HT-29 (cell line): ENCODE results near the gene JAG2. TPM values are rescaled to one million over a fixed set of nuclear protein-coding genes. Genes with fewer than 3 reads are reported as not detected.

Source experiments
- DNase-seq: peaks from one replicate; pipeline ENCODE4 v3.0.0-alpha.2; 2015; ENCODE audit warnings: low spot score
- total RNA-seq: library from RNA; depleted of rRNA; stranded (reverse); fragments of >200 nt; shearing (Covaris generic); gene quantifications from 2 replicates; pipeline ENCODE4 v1.2.3, GENCODE V29; 2014

JAG2 gene
- total RNA-seq, 1 experiment from 2014 or later, result 16.0 TPM

DNA sequence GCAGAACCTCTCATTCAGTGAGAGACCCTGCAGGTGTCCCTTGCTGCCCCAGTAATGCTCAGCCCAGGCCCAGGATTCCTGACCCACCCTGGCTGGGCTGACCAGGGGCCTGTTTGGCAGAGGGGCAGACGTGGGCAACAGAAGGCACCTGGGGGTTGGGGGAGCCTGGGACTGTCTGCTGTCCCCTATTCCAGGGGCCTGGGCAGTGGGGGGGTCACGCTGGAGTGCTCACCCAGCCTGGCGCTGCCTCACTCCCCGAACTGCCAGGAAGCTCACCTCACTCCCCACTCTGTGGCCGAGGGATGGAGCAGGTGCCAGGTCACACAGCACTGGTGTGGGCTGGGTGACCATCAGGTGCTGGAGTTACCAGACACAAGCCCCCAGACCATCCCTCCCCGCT is 35.1 kb upstream of the JAG2 start:
- DNase-seq, result no peak

GRCh38 chr14:105203057-105203531 is 34.5 kb upstream of the JAG2 start:
- peak; percentile 66 for DNase-seq

GRCh38 chr14:105201925-105202513 is 33.4 kb upstream of the JAG2 start:
- DNase-seq, result no peak

DNA sequence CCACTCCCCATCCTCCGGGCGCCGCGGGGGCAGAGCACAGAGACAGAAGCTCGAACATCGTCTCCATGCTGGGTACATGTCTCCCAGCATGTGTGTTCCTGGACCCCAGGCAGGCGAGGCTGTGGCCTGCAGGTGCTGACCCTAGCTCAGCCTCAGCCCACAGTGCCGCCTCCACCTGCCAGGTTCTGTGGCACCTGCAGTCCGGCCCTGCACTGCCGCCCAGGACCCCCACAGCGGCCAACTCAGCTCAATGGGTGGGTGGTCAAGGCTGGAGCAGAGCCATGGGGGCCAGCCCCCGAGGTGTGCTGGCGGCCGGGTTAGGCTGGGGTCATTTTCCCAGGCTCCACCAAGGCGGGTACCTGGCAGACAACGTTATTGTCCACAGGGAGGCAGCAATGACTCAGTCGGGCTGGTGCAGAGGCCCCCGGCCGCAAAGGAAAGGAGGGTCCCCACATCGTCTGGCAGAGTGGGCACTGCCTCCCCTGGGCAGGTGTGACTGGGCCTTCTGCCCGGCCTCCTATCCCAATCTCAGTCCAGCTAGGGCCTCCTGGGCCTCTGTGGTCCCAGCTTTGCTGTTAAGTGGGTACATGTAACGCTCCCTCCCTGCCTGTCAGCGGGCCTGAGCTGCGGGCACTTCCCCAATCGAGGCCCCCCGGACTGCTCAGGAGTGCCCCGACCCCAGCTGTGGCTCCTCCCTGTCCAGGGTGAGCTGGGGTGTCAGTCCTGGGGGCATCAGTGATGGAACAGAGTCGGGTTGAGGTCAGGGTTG is 32.8 kb upstream of the JAG2 start:
- DNase-seq, result no peak

GRCh38 chr14:105200641-105201040 is 32.1 kb upstream of the JAG2 start:
- no peak for DNase-seq

GRCh38 chr14:105200074-105200473 is 31.5 kb upstream of the JAG2 start:
- no peak for DNase-seq

DNA sequence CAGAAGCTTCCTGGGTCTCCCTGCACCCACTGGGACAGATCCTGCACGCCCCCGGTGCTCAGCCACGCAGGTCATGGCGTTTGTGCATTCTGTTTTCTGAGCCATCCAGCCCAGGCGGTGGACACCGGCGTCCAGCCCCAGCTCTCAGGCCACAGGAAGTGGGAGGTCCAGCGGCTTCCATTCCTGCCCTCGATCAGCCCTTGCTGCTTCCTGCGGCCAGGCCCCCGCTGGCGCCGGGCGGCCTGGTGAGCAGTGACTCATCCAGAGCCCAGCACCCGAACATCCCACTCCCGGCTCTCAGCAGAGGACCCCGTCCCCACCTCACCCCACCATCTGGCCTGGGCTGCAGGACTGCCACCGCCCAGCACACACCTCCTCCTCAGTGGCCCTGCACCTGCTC is 30.5 kb upstream of the JAG2 start:
- DNase-seq, result no peak

DNA sequence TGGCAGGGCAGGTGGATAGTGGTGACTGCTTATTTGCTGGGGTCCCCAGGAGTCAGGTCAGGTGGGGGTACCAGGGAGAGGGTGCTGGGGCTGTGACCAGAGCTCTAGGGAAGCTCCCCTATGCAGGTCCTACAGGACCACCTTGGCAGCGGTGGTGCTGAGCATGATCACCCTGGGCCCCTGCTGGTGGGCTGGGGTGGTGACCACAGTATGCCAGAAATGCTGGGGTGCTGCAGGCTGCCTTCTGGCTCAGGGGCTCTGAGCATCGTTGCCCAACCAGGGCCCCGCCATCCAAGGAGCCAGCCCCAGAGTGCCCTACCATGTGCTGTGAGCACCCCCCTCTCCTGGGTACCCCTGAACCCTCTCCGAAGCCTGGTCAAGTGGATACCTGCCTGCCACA is 30.0 kb upstream of the JAG2 start:
- no peak for DNase-seq

GRCh38 chr14:105197211-105197641 is 28.6 kb upstream of the JAG2 start:
- DNase-seq, result no peak

DNA sequence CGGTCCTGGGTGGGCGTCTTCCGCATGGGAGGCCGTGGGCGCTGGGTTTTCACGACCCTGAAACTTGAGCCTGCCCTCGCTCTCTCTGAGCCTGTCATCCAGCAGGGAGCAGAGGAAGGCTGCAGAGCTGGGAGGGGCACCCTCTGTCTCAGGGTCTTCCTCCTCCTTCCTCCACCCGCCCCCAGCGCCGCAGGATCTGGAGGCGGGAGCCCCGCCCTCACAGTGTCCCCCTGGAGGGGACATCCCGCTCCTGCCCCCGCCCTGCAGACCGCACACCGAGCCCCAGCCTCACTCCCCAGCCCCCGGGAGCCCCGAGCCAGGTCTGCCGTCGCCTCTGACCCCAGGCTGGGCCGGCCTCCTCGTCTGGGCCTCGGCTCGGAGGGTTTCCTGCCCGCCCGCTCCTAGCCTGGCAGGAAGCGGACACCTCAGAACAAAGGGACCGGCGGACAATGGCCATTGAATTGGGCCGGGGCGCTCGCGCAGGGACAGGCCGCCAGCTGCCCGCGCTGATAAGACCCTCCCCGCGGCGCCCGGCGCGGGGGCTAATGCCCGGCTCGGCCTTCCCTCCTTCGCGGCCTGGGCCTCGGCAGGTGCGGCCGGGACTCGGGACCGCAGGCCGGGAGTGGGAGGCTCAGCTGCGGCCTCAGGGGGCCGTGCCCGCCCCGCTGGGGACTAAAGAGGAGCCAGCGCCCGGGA is 27.8 kb upstream of the JAG2 start:
- no peak for DNase-seq

GRCh38 chr14:105195522-105196264 is 27.1 kb upstream of the JAG2 start:
- DNase-seq, result no peak

DNA sequence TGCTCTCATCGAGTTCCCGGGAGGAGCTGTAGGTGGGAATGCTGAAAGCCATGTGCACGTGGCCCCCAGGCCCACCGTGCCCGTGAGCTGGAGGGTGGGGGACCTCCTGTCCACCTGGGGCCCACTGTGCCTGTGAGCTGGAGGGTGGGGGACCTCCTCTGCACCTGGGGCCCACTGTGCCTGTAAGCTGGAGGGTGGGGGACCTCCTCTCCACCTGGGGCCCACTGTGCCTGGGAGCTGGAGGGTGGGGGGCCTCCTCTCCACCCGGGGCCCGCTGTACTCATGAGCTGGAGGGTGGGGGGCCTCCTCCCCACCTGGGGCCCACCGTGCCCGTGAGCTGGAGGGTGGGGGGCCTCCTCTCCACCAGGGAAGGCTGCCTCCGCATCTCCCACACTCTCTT is 26.5 kb upstream of the JAG2 start:
- DNase-seq, result no peak

GRCh38 chr14:105193916-105194782 is 25.6 kb upstream of the JAG2 start:
- DNase-seq, result peak; percentile 54

- DNase-seq, result no peak
These were observed 24.5 kb upstream of the JAG2 start for GRCh38 chr14:105192866-105193731.

DNA sequence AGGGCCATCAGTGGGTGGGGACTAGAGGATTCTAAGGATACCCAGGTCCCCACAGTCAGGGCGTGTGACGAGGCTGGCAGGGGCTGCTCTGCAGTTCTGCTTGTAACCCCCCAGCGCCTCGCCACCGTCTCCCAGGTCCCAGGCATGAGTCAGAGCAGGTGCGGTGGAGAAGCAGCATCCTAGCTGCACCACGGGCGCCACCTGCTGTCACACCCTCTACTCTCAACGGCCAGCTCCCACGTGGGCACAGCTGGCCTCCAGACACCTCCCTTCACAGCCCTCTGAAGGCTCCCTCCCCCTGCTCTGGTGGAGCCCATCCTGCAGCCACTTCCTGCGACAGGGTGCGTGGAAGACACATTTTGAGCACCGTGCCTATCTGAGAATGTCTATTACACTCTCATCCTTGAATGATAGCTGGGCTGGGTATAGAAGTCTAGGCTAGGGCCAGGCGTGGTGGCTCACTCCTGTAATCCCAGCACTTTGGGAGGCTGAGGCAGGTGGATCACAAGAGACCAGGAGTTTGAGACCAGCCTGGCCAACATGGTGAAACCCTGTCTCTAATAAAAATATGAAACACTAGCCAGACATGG is 19.5 kb upstream of the JAG2 start:
- DNase-seq, result no peak

DNA sequence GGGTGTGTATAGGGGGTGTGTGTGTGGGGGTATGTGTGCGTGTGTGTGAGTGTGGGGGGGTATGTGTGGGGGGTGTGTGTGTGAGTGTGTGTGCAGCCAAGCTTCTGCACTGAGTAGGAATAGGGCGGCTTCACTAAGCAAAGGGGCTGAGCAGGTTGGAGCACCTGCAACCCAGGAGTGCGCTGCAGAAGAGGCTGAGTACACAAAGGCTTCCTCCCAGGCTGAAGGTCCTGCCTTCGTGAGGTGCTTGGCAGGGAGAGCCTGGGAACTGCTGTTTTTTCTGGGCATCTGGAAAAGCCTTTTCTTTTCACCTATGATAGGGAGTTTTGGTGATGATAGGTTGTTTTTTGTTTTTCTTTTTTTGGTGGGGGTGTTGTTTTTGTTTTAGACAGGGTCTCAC is 18.5 kb upstream of the JAG2 start:
- DNase-seq, result no peak

GRCh38 chr14:105185973-105186372 is 17.4 kb upstream of the JAG2 start:
- DNase-seq, result no peak

DNA sequence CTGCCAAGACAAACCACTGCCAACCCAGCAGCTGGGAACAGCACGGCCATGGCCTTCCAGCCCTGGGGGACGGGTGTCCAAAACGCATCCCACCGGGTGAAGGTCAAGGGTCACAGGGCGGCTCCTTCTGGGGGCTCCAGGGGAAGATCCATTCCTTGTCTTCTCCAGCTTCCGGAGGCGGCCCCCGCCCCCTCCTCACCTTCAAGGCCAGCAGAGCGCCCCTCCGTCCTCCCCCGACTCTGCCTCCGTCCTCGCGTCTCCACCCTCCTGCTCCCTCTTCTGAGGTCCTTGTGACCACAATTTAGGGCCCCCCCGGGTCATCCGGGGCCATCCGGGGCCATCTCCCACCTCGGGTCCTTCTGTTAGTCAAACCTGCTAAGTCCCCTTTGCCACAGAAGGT is 16.4 kb upstream of the JAG2 start:
- DNase-seq, result no peak

DNA sequence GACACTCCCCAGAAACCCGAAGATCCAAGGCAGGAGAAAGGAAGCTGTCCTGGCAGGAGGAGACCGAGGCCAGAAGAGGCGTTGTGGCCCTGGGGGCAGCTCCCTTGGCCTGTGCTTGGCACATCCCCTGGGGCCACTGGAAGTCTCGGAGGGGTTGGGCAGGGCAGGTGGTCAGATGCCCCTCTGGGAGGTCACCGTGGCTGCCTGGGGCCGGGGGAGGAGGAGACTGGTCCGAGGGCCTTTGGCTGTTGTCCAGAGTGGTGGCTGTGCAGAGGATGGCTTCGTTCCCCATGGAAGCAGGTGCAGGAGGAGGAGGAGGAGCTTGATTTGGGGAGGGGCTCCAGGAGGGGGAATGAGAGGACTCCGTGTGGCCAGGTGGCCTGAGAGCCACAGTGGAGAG is 15.9 kb upstream of the JAG2 start:
- DNase-seq, result no peak
